H9 (cell line): ENCODE data around the gene PIK3CD. TPM values are rescaled to one million over a fixed set of nuclear protein-coding genes. Genes with fewer than 3 reads are reported as not detected.

Experiments used
- DNase-seq: peaks from one replicate; pipeline ENCODE4 v3.0.0-alpha.2; 2017
- H2AFZ ChIP-seq: one replicate; pipeline ENCODE4 v1.6.1; 2013; ENCODE audit warnings: mild to moderate bottlenecking, low read length, control low read depth, moderate library complexity
- H2AK5ac ChIP-seq: 2 replicates; pipeline ENCODE4 v1.6.1; 2013; ENCODE audit warnings: low read length, control low read depth, mixed read lengths; ENCODE audit not compliant: insufficient read length
- H2BK120ac ChIP-seq: one replicate; pipeline ENCODE4 v1.6.1; 2013; ENCODE audit warnings: low read depth, mild to moderate bottlenecking, low read length, control low read depth, inconsistent platforms; ENCODE audit not compliant: poor library complexity, severe bottlenecking
- H2BK12ac ChIP-seq: 2 replicates; pipeline ENCODE4 v1.6.1; 2013; ENCODE audit warnings: low read length, control low read depth, mixed read lengths, low read depth; ENCODE audit not compliant: insufficient read length
- H2BK15ac ChIP-seq: 2 replicates; pipeline ENCODE4 v1.6.1; 2013; ENCODE audit warnings: low read depth, low read length, control low read depth
- H2BK20ac ChIP-seq: one replicate; pipeline ENCODE4 v1.6.1; 2013; ENCODE audit warnings: low read depth, mild to moderate bottlenecking, low read length, control low read depth, inconsistent platforms; ENCODE audit not compliant: poor library complexity, severe bottlenecking
- H2BK5ac ChIP-seq: 2 replicates; pipeline ENCODE4 v1.6.1; 2013; ENCODE audit warnings: low read length, control low read depth, mixed read lengths; ENCODE audit not compliant: insufficient read length
- H3K14ac ChIP-seq: 2 replicates; pipeline ENCODE4 v1.6.1; 2013; ENCODE audit warnings: low read length, control low read depth; ENCODE audit not compliant: insufficient read depth
- H3K18ac ChIP-seq: 2 replicates; pipeline ENCODE4 v1.6.1; 2013; ENCODE audit warnings: low read depth, mild to moderate bottlenecking, mixed read lengths, low read length, control low read depth; ENCODE audit not compliant: insufficient read length
- H3K23ac ChIP-seq: 2 replicates; pipeline ENCODE4 v1.6.1; 2013; ENCODE audit warnings: low read length, control low read depth, mixed read lengths, low read depth; ENCODE audit not compliant: insufficient read length
- H3K23me2 ChIP-seq: 2 replicates; pipeline ENCODE4 v1.6.1; 2013; ENCODE audit warnings: low read depth, mild to moderate bottlenecking, mixed read lengths, low read length, control low read depth; ENCODE audit not compliant: insufficient read length, poor library complexity, severe bottlenecking
- H3K27ac ChIP-seq: 2 replicates; pipeline ENCODE4 v1.5.1; 2013; ENCODE audit warnings: low read length, control low read depth, mixed read lengths, low read depth; ENCODE audit not compliant: insufficient read length
- H3K27me3 ChIP-seq: 2 replicates; pipeline ENCODE4 v1.6.1; 2013; ENCODE audit warnings: low read length, control low read depth, inconsistent platforms; ENCODE audit not compliant: insufficient read depth
- H3K4ac ChIP-seq: 2 replicates; pipeline ENCODE4 v1.6.1; 2013; ENCODE audit warnings: low read depth, mild to moderate bottlenecking, control low read depth, inconsistent platforms, low read length, moderate library complexity
- H3K4me1 ChIP-seq: 2 replicates; pipeline ENCODE4 v1.6.1; 2013; ENCODE audit warnings: low read length, control low read depth, inconsistent platforms; ENCODE audit not compliant: insufficient read depth
- H3K4me2 ChIP-seq: 2 replicates; pipeline ENCODE4 v1.6.1; 2013; ENCODE audit warnings: low read length, control low read depth, mixed read lengths; ENCODE audit not compliant: insufficient read length, insufficient read depth
- H3K56ac ChIP-seq: 2 replicates; pipeline ENCODE4 v1.6.1; 2013; ENCODE audit warnings: low read depth, mild to moderate bottlenecking, mixed read lengths, low read length, control low read depth; ENCODE audit not compliant: insufficient read length
- H3K79me1 ChIP-seq: 2 replicates; pipeline ENCODE4 v1.6.1; 2013; ENCODE audit warnings: low read depth, mild to moderate bottlenecking, moderate library complexity, low read length, control low read depth, inconsistent platforms; ENCODE audit not compliant: insufficient read depth, poor library complexity, severe bottlenecking
- H3K79me2 ChIP-seq: 2 replicates; pipeline ENCODE4 v1.6.1; 2013; ENCODE audit warnings: low read length, control low read depth, inconsistent platforms; ENCODE audit not compliant: insufficient read depth
- H3K9ac ChIP-seq: 2 replicates; pipeline ENCODE4 v1.6.1; 2013; ENCODE audit warnings: low read length, control low read depth, mixed read lengths; ENCODE audit not compliant: insufficient read length; ENCODE audit errors: extremely low read depth
- H3K9me3 ChIP-seq: one replicate; pipeline ENCODE4 v1.6.1; 2013; ENCODE audit warnings: low read depth, low read length, inconsistent platforms; ENCODE audit not compliant: control insufficient read depth
- H3T11ph ChIP-seq: one replicate; pipeline ENCODE4 v1.6.1; 2013; ENCODE audit warnings: mild to moderate bottlenecking, low read length, control low read depth, inconsistent platforms
- H4K20me1 ChIP-seq: one replicate; pipeline ENCODE4 v1.6.1; 2013; ENCODE audit not compliant: control insufficient read depth, insufficient read length, insufficient read depth
- H4K5ac ChIP-seq: 2 replicates; pipeline ENCODE4 v1.6.1; 2013; ENCODE audit warnings: low read depth, mild to moderate bottlenecking, mixed read lengths, low read length, control low read depth; ENCODE audit not compliant: insufficient read length
- H4K8ac ChIP-seq: replicated peaks from 2 replicates; pipeline ENCODE4 v1.6.1; 2013; ENCODE audit warnings: low read length, control low read depth, mixed read lengths, low read depth; ENCODE audit not compliant: insufficient read length
- H4K91ac ChIP-seq: 2 replicates; pipeline ENCODE4 v1.6.1; 2013; ENCODE audit warnings: low read depth, mild to moderate bottlenecking, moderate library complexity, mixed read lengths, low read length, control low read depth; ENCODE audit not compliant: insufficient read length
- H3K27ac Mint-ChIP-seq, 3 experiments: 2 replicates in 2 of 3; 3 replicates in 1 of 3; pipeline ENCODE4 v1.8.0; 2020 to 2021; ENCODE audit warnings: mixed read lengths in 3 of 3, mild to moderate bottlenecking in 1 of 3, moderate library complexity in 1 of 3
- H3K27me3 Mint-ChIP-seq: 2 replicates; pipeline ENCODE4 v1.8.0; 2021; ENCODE audit warnings: low read depth, mild to moderate bottlenecking, moderate library complexity, mixed read lengths
- H3K36me3 Mint-ChIP-seq, 3 experiments: 2 replicates in 2 of 3; 3 replicates in 1 of 3; pipeline ENCODE4 v1.8.0; 2020 to 2021; ENCODE audit warnings: low read depth in 3 of 3, mixed read lengths in 3 of 3; ENCODE audit not compliant: insufficient read depth in 1 of 3
- H3K4me1 Mint-ChIP-seq, 2 experiments: 2 replicates each; pipeline ENCODE4 v1.8.0; 2020; ENCODE audit warnings: mixed read lengths in 2 of 2
- H3K4me3 Mint-ChIP-seq, 2 experiments: 2 replicates in 1 of 2; 3 replicates in 1 of 2; pipeline ENCODE4 v1.8.0; 2020 to 2021; ENCODE audit warnings: mild to moderate bottlenecking in 2 of 2, mixed read lengths in 2 of 2, moderate library complexity in 1 of 2
- H3K9me3 Mint-ChIP-seq, 2 experiments: 2 replicates in 1 of 2; 3 replicates in 1 of 2; pipeline ENCODE4 v1.8.0; 2020; ENCODE audit warnings: mild to moderate bottlenecking in 2 of 2, mixed read lengths in 2 of 2, moderate library complexity in 1 of 2
- CTCF ChIP-seq: fragments of 200-600 bp; sonication (generic); conservative IDR thresholded peaks from 3 replicates; pipeline ENCODE4 v1.8.0; 2021; ENCODE audit warnings: antibody characterized with exemption, mild to moderate bottlenecking
- WGBS: extraction: QIAGEN DNeasy Blood & Tissue Kit; methylation state at CpG from one replicate; pipeline ENCODE4 v1.1.7; 2013; ENCODE audit warnings: missing lambda C conversion rate, low lambda C conversion rate, mixed read lengths; ENCODE audit not compliant: insufficient read length; ENCODE audit errors: extremely low coverage; 5-methylcytosine and 5-hydroxymethylcytosine counted together
- total RNA-seq: library from RNA; stranded (reverse); gene quantifications from 2 replicates; pipeline ENCODE4 v1.2.1, GENCODE V29; 2021

Gene PIK3CD
- total RNA-seq, 1 experiment from 2014 or later: 10.0 TPM

DNA sequence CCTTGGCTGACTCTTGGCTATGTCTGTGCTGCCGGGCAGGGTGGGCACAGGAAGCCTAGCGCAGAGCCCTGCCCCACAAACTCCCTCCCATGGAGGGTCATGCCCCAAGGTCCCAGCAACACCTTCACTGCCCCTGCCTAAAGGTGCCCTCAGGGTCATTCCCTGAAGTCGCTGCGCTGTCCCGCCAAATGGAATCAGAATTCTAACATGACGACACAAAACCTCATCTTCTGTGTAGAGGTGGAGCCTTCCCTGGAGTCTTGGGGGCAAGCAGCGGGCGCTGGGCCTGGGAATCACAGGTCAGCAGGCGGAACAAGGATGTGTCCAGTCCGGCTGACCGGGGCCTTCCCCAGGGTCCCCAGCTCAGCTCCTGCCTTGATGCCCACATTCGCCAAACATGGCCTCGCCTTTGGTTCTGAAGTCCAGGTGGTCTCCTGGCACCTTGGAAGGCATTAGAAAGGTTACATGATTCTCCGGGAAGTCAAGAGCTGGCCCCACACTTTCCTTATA, 45.5 kb upstream of the PIK3CD start:
- Histone ChIP-seq H4K8ac (no peak overlapping the region), H3K4ac (no peak overlapping the region), H3K27ac (no peak overlapping the region), H3K27me3 (no peaks in the 10 kb centered on the region), H3K79me2 (no peaks in the 10 kb centered on the region), H2BK5ac (no peak overlapping the region), H2AFZ (no peak overlapping the region), H3K9ac (no peak overlapping the region), H2BK20ac (no peak overlapping the region), H4K91ac (no peak overlapping the region), H3K14ac (no peak overlapping the region), H3K18ac (no peak overlapping the region), H2AK5ac (no peak overlapping the region), H3K23me2 (no peaks in the 10 kb centered on the region), H3K56ac (no peak overlapping the region), H2BK15ac (no peak overlapping the region), H4K5ac (no peak overlapping the region), H4K20me1 (no peaks in the 10 kb centered on the region), H2BK12ac (no peak overlapping the region), H3K79me1 (no peaks in the 10 kb centered on the region), H3K23ac (no peak overlapping the region), H2BK120ac (no peak overlapping the region), H3K4me2 (no peak overlapping the region), H3T11ph (no peak overlapping the region), H3K4me1 (no peaks in the 10 kb centered on the region), H3K9me3 (no peaks in the 10 kb centered on the region)
- WGBS: no CpG with 5 or more reads among the region's 14 CpGs
- H3K27me3 Mint-ChIP-seq: no peaks in the 10 kb centered on the region
- peaks cover 9 to 47% (median 41%) of the 10 kb centered on the region in 3 experiments; a peak in 6 of 7 replicates for H3K36me3 Mint-ChIP-seq
- H3K9me3 Mint-ChIP-seq: no peaks in the 10 kb centered on the region
- H3K4me1 Mint-ChIP-seq: no peaks in the 10 kb centered on the region
- no peak overlapping the region for H3K4me3 Mint-ChIP-seq
- TF ChIP-seq CTCF: no peak
- DNase-seq: no peak
- 0 out of 7 replicates have a peak overlapping the region, but pooled peaks of 1 of the 3 experiments have one; percentile 18 for H3K27ac Mint-ChIP-seq
